ENCODE data around the gene GATB.

Gene GATB

DNA sequence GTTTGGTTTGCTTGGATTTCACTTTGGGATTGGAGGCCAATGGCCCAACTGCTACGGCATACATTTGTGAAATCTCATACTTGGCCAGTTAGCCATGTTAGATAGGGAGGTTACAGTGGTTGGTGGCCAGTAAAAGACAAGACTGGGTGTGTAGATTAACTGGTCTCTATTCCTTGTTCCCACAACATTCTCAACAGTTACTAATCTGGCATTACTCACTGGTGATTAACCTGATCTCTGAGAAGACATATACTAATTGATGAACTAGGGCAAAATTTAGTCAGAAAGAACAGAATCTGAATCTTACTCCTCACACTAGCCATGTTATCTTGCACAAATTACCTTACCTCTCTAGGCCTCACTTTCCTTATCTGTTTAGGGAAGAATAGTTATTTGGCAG is 33.4 kb downstream of the GATB start:
- no peak for DNase-seq (ENCODE audit: low read depth in 1 of 2, low spot score in 1 of 2)
- no peak overlapping the region for H3K27ac ChIP-seq (replicated peaks)
- TF ChIP-seq SPI1 (IDR thresholded peaks at IDR 0.05; ENCODE audit: borderline replicate concordance, low read depth) (no peak), POLR2AphosphoS5 (IDR thresholded peaks at IDR 0.05; ENCODE audit: low read depth) (no peak), GABPA (IDR thresholded peaks at IDR 0.05; ENCODE audit: low read depth) (no peak)
- TF ChIP-seq, protein P1, sequence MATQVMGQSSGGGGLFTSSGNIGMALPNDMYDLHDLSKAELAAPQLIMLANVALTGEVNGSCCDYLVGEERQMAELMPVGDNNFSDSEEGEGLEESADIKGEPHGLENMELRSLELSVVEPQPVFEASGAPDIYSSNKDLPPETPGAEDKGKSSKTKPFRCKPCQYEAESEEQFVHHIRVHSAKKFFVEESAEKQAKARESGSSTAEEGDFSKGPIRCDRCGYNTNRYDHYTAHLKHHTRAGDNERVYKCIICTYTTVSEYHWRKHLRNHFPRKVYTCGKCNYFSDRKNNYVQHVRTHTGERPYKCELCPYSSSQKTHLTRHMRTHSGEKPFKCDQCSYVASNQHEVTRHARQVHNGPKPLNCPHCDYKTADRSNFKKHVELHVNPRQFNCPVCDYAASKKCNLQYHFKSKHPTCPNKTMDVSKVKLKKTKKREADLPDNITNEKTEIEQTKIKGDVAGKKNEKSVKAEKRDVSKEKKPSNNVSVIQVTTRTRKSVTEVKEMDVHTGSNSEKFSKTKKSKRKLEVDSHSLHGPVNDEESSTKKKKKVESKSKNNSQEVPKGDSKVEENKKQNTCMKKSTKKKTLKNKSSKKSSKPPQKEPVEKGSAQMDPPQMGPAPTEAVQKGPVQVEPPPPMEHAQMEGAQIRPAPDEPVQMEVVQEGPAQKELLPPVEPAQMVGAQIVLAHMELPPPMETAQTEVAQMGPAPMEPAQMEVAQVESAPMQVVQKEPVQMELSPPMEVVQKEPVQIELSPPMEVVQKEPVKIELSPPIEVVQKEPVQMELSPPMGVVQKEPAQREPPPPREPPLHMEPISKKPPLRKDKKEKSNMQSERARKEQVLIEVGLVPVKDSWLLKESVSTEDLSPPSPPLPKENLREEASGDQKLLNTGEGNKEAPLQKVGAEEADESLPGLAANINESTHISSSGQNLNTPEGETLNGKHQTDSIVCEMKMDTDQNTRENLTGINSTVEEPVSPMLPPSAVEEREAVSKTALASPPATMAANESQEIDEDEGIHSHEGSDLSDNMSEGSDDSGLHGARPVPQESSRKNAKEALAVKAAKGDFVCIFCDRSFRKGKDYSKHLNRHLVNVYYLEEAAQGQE (IDR thresholded peaks at IDR 0.05; ENCODE audit: insufficient replicate concordance, low read depth): no peak
- TF ChIP-seq, protein P2, sequence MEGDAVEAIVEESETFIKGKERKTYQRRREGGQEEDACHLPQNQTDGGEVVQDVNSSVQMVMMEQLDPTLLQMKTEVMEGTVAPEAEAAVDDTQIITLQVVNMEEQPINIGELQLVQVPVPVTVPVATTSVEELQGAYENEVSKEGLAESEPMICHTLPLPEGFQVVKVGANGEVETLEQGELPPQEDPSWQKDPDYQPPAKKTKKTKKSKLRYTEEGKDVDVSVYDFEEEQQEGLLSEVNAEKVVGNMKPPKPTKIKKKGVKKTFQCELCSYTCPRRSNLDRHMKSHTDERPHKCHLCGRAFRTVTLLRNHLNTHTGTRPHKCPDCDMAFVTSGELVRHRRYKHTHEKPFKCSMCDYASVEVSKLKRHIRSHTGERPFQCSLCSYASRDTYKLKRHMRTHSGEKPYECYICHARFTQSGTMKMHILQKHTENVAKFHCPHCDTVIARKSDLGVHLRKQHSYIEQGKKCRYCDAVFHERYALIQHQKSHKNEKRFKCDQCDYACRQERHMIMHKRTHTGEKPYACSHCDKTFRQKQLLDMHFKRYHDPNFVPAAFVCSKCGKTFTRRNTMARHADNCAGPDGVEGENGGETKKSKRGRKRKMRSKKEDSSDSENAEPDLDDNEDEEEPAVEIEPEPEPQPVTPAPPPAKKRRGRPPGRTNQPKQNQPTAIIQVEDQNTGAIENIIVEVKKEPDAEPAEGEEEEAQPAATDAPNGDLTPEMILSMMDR (IDR thresholded peaks at IDR 0.05; ENCODE audit: insufficient read depth, low read length): no peak

DNA sequence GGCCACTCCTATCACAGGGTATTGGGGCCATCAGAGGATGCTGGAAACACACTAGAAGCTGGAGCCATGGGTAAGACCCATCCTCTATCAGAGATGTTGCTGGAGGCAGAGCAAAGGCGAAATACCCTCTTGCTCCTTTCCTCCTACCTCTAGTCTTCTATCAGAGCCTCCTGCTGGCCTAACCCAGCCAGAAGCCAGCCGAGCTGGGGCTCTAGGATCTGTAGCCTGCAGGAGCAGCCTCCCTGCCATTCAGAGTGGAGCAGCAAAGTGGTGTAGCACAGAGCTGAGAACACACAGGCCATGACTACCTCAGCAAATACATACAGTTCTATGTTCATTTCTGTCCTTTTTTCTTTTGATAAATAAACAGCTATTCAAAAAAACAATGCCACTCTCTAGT is 35.7 kb downstream of the GATB start:
- Histone ChIP-seq H3K4me3 (replicated peaks; ENCODE audit: insufficient read depth, low read length) (no peak overlapping the region), H3K27me3 (ENCODE audit: insufficient read depth, poor library complexity, severe bottlenecking) (no peaks in the 10 kb centered on the region), H3K27ac (replicated peaks) (no peak overlapping the region)
- no peak for DNase-seq (ENCODE audit: low read depth in 1 of 2, low spot score in 1 of 2)
- no peak for TF ChIP-seq SPI1 (IDR thresholded peaks at IDR 0.05; ENCODE audit: borderline replicate concordance, low read depth)

More for the DNA sequence above, 33.4 kb downstream of the GATB start:
- H3K27me3 ChIP-seq (ENCODE audit: insufficient read depth, poor library complexity, severe bottlenecking): no peaks in the 10 kb centered on the region
- H3K4me3 ChIP-seq (replicated peaks; ENCODE audit: insufficient read depth, low read length): no peak overlapping the region

DNA sequence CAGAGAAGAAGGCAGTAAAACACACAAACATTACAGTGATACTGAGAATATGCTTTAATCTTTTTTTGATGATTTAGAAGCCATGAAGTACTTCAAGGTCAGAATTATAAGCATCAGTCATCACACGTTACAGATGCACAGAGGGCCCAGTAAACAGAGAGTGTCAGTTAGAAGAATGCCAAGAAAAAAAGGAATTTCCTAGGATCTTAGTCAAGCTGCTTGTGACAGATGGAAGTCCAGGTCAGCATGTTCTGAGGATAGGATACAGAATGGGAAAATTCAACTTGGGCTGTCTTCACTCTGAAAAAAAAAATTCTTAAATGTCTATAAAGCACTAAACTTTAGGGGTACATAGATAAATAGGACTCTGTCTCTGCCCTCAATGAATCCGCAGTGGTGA is 38.9 kb downstream of the GATB start:
- TF ChIP-seq GABPA (IDR thresholded peaks at IDR 0.05; ENCODE audit: low read depth) (no peak), SPI1 (IDR thresholded peaks at IDR 0.05; ENCODE audit: borderline replicate concordance, low read depth) (no peak), POLR2AphosphoS5 (IDR thresholded peaks at IDR 0.05; ENCODE audit: low read depth) (no peak)
- TF ChIP-seq, protein P2 (IDR thresholded peaks at IDR 0.05; ENCODE audit: insufficient read depth, low read length): no peak
- TF ChIP-seq, protein P1 (IDR thresholded peaks at IDR 0.05; ENCODE audit: insufficient replicate concordance, low read depth): no peak
- H3K4me3 ChIP-seq (replicated peaks; ENCODE audit: insufficient read depth, low read length): no peak overlapping the region
- no peak overlapping the region for H3K27ac ChIP-seq (replicated peaks)
- DNase-seq (ENCODE audit: low read depth in 1 of 2, low spot score in 1 of 2): no peak
- no peaks in the 10 kb centered on the region for H3K27me3 ChIP-seq (ENCODE audit: insufficient read depth, poor library complexity, severe bottlenecking)

DNA sequence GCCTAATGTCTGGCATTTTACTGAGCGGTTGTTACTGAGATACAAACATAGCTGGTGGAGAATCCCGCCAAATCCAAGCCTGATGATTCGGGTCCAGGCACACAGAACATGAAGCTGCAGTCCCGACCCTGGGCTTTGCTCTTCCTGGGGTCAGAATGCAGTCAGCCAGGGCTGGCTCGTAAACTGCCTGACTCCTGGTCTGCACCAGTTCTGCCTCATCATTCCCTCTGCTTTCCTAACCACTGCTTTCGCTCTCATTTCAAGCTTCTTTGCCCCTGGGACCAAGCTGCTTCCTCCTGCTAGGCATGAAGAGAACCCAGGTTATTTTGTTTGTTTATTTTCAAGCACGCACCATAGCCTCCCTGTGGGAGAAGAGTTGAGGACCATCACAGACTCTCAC is 39.3 kb downstream of the GATB start:
- TF ChIP-seq, protein P1 (IDR thresholded peaks at IDR 0.05; ENCODE audit: insufficient replicate concordance, low read depth): no peak
- TF ChIP-seq GABPA (IDR thresholded peaks at IDR 0.05; ENCODE audit: low read depth) (no peak), POLR2AphosphoS5 (IDR thresholded peaks at IDR 0.05; ENCODE audit: low read depth) (no peak), SPI1 (IDR thresholded peaks at IDR 0.05; ENCODE audit: borderline replicate concordance, low read depth) (no peak)
- TF ChIP-seq, protein P2 (IDR thresholded peaks at IDR 0.05; ENCODE audit: insufficient read depth, low read length): no peak
- no peak overlapping the region for H3K27ac ChIP-seq (replicated peaks)
- no peak overlapping the region for H3K4me3 ChIP-seq (replicated peaks; ENCODE audit: insufficient read depth, low read length)
- no peaks in the 10 kb centered on the region for H3K27me3 ChIP-seq (ENCODE audit: insufficient read depth, poor library complexity, severe bottlenecking)
- no peak for DNase-seq (ENCODE audit: low read depth in 1 of 2, low spot score in 1 of 2)

All from HL-60 (cell line).